Measurements from ENCODE around the gene FILIP1L.
"Not testable (repeated sequence)": the region's sequence is repeated elsewhere in the genome, so short reads cannot be mapped to it uniquely, and the experiment has no call there.

FILIP1L gene

DNA sequence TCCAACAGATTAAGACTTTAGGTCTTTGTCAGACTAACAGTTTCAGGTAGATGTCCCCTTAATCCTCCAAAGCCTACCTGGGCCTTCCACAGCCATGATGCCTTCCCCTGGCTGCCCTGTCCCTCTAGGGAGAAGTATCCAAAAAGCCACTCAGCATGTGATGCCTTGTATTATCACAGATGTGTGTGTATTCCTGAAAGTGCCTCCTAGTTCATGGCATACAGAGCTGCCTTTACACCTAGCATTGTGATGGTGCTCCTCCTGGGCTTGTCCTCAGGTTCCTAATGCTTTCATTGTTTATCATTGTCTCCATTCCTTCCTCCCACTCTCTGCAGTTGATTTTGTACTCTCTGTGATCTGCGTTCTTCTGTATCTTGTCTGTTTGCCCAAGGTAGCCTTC is 253.1 kb downstream of the FILIP1L start:
- DNase-seq, result no peak

DNA sequence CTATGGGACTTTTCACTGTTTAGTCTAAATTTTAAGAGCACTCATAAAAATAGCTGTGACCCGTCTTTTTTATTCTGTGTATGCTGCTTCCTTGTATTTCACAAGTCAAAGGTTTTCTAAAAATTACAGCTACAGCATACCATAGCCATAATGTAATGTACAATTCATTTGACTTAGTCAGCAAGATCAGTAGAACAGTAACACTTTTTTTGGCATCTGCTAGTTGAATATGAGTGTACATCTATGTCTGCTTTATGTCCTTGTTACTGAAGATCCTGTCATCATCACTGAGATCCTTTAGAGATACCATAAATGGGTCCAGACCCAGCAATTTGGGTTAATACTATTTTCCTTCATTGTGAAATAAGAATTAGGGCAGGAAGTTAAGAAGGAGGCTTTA is 254.5 kb downstream of the FILIP1L start:
- DNase-seq, result no peak

DNA sequence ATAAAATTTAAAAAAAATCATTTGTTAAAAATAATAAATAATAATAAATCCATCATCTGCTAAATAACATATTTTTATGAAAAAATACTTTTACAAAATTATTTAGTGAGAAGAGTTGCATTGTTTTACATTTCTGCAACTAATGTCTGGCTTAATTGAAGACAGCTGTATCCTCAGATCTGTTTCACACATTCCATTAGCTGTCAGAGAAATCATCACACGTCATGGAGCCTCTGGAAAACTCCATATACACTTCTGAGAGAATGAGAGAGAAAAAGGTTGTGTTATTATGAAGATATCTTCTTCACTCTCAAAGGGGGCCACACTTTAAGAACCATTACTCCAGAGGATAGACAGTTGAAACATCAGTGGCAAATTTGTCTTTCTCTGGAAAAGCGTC is 255.8 kb downstream of the FILIP1L start:
- DNase-seq, result no peak

- no peak for DNase-seq
Measured at GRCh38 chr3:99857278-99857677, 257.0 kb downstream of the FILIP1L start.

DNA sequence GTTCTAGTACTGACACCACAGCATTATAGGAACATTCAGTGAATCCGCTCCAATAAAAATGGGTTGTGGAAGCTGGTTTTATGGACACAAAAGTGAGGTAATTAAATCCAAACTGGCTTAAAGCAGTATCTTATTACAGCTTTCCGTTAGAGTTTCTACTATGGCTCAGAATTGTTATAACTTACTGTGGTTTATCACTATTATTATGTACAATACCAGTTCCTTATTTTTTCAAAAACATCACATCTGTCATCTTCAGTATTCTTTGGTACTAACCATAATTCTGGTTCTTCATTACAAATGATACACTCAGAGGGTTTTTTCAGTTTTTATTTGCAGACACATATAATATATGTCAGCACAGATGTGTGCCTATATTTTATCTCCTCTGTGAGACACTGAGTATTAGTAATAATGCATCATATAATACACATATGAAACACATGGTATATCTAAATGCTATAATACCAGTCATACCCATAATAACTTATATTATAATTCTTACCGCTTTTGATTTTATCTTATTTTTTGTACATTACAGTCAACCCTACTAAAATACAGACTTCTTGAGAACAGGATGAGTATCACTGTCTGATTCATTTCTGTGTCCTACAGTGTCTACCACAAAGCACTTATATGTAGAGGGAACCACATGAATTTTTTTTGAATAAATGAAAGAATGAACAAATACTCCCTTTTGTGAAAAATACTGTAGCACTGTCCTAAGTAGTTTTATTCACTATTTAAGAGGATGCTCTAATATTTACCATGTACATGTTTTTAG is 257.7 kb downstream of the FILIP1L start:
- DNase-seq, result no peak

DNA sequence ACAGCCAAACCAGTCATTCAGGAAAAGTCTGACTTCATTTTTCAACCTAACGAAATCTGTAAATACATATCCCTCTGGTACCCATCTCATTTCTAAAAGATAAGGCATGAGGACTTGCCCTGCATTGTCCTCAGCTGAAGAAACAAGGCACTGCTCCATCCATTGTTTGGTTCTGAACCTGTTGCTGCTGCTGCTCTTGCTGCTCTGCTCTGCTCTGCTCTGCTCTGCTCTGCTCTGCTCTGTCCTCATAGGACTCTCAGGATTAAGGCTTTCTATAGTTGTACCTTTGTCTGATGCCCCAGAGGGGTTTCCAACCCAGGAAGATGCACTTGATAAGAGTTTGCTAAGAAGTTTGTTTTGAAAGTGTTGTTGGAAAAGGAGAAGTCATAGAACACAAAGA is 258.4 kb downstream of the FILIP1L start:
- DNase-seq, result no peak

- no peak for DNase-seq
Measured at GRCh38 chr3:99854756-99855298, 259.5 kb downstream of the FILIP1L start.

- DNase-seq, result no peak
Measured at GRCh38 chr3:99852851-99853250, 261.4 kb downstream of the FILIP1L start.

DNA sequence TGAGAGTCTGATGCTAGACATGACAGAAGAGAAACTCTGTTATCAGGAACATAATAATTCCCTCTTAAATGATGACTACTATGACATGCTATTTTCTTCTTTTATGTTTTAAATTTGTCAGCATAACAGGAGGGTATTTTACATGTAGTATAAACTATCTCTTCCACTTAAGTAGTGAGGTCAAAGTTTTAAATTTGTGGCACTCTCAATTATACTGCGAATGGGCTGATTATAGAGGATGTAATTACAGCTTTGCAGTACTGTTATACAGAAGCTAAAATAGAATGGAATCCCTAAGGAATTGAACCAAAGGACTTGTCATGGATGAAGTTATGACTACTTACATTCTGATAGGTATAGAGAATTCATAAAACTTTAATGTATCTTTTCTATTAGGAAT is 262.3 kb downstream of the FILIP1L start:
- DNase-seq, result no peak

- DNase-seq, result no peak
Measured at GRCh38 chr3:99850608-99851007, 263.7 kb downstream of the FILIP1L start.

- no peak for DNase-seq
Measured at GRCh38 chr3:99848433-99848832, 265.9 kb downstream of the FILIP1L start.

- DNase-seq, result no peak
Measured at GRCh38 chr3:99846477-99847160, 267.7 kb downstream of the FILIP1L start.

- DNase-seq, result no peak
Measured at GRCh38 chr3:99845999-99846398, 268.3 kb downstream of the FILIP1L start.

DNA sequence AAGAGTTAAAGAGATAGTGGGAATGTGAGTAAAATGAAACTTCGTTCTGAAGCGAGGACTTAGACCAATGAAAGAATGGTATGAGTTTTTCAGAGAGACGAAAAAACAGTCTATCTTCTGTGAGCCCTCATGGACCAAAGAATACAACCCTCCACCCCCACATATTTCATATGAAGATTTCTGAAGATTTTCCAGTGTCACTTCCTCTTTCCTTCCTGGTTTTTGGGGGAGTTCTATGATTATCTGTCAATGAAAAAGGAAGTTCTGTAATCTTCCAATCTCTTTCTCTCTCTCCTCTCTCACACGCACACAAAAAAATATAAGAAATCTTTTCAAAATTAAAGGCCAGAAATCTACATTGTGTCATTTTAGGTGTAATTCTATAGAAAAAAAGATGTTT is 269.0 kb downstream of the FILIP1L start:
- no peak for DNase-seq

DNA sequence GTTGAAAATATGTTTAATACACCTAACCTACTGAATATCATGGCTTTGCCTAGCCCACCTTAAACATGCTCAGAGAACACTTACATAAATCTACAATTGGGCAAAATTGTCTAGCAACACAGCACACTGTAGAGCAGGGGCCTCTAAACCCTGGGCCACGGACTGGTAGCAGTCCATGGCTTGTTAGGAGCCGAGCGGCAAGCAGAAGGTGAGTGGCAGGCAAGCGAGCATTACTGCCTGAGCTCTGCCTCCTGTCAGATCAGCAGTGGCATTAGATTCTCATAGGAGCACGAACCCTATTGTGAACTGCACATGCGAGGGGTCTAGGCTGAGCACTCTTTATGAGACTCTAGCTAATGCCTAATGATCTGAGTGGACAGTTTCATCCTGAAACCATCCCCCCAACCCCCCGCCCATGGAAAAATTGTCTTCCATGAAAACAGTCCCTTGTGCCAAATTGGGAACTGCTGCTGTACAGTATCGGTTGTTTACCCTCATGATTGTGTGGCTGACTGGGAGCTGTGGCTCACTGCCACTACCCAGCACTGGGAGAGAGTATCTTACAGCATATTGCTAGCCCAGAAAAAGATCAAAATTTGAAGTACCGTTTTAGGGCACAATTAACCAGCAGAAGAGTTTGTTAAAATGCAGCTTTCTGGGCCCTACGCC is 270.6 kb downstream of the FILIP1L start:
- no peak for DNase-seq

DNA sequence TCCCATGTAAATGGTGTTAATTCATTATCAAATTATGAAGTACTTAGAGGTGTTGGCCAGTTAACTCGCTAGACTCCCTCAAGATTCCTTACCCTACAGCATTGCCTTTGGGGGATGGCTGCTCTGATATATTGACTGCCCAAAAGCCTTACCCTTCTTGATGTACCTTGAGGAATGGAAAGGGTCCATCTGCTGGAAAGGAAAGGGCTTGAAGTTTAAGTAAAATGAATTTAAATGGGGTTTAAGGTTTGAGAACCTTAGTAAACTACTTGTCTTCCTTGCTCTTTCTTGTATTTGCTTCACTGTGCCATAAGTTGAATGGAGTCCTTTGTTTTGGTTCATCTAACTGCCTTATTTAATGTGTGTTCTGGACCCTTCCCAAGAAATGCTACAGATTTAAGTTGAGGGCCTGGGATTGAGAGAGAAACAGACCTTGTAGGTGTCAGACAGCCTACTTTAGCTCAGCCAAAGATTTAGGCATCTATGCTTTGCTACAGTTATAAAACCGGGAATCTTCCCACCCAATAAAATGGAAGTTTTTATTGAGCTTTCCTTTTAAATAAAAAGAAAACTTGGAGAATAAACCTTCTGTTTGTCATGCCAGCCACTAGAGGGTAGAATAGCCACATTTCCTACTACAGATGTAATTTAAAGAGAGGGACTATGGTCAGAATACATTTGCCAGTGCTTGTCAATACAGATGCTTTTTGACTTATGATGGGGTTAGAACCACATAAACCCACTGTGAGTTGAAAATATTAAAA is 271.3 kb downstream of the FILIP1L start:
- no peak for DNase-seq

DNA sequence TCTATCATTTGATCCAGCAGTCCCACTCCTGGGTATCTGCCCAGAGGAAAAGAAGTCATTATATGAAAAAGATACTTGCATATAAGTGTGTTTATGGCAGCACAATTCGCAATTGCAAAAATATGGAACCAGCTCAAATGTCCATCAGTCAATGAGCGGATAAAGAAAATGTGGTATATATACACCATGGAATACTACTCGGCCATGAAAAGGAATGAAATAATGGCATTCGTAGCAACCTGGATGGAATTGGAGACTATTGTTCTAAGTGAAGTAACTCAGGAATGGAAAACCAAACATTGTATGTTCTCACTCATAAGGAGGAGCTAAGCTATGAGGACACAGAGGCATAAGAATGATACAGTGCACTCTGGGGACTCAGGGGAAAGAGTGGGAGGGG is 272.4 kb downstream of the FILIP1L start:
- not testable (repeated sequence) for DNase-seq

DNA sequence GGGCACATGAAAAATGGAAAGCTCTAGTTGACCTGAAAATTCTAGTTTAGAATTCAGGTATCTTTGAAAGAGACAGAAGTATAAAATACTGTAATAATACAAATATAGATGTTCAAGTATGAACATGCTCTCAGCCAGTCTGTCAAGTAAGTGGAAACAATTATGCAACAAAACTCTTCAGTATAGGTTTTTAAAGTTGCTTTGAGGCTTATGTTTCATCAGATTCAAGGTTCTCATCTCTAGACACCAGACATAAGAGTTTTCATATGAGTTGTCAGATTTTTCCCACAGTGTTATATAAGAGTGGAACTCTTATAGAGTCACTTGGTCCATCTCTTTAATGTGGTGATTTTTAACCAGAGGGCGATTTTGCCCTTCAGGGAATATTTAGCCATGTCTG is 274.7 kb downstream of the FILIP1L start:
- DNase-seq, result no peak

DNA sequence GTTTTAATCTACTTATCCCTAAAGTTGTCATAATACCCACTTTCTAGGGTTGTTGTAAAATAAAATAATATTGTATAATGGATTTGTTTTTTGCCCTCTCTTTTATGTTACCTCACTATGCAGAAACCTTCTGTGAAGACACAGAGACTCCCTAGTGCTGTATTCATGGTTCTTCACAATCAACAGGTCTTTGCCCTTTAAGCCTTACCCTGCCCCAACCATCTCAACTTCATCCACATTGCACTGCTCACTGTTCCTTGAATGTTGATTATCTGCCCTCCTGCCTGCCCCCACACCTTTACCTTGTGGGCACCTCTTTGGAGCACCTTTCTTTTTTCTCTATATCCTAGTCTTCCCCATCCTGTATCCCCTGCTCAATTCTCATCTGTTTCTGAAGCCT is 275.5 kb downstream of the FILIP1L start:
- DNase-seq, result no peak

DNA sequence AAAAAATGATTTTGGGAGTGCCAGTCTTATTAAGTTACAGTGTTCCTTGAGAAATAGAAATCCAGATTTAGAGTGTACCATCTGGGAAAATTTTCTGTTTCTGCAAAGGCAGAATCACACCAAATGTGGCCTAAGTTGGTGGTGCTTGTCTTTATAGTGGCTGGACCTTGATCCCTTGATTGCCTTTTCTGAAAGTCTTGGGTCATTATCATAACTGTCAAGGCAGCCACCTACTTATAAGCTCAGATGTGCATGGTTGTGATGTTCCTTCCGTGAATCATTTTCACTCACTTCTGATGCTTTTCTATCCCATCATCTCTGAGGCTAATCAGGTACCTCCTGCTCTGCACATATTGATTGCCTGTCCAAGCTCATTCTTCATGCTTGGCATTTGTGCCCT is 276.6 kb downstream of the FILIP1L start:
- DNase-seq, result no peak

GRCh38 chr3:99836681-99837080 is 277.6 kb downstream of the FILIP1L start:
- no peak for DNase-seq

DNA sequence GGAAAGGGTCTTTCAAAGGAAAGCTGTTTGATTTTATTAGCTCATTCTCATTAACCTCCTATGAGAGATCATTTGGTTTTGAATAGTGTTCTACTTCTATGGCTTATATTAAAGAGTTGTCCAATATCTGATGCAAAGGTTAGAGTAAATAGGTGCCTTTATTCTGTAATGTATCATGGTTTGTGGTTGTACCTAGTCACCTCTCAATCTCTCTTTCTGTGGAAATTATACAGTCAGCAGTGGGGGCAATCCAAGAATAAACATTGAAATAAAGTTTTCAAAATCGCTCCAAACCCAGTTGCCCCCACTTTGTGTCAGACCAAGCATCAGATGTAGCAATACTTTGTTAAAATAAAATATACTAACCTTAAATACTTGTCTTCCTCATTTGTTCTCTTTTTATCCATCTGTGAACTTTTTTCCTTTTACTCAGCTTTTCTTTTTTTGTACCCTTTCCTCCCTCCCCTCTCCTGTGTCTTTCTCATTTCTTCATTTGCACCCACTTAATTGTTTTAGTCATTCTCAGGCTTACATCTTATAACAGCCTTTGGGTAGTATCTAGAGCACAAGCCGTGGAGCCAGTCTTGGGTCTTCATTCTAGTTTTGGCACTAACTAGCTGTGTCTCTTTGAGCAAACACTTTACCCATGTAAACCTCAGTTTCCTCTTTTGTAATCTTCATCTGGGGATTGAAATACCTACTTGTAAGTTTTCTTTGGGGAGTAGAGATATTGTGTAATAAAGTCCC is 279.9 kb downstream of the FILIP1L start:
- DNase-seq, result no peak

Measured in activated naive CD4-positive, alpha-beta T cell treated with anti-CD3 and anti-CD28 coated beads, Interleukin-2, amount 50 U/mL, for 16 hours (primary cell).